H9 (cell line): ENCODE measurements around the gene TPRN. TPM values are rescaled to one million over a fixed set of nuclear protein-coding genes. Genes with fewer than 3 reads are reported as not detected.

ENCODE experiments used
- DNase-seq: peaks from one replicate; pipeline ENCODE4 v3.0.0-alpha.2; 2017
- H2AFZ ChIP-seq: one replicate; pipeline ENCODE4 v1.6.1; 2013; ENCODE audit warnings: mild to moderate bottlenecking, low read length, control low read depth, moderate library complexity
- H2AK5ac ChIP-seq: 2 replicates; pipeline ENCODE4 v1.6.1; 2013; ENCODE audit warnings: low read length, control low read depth, mixed read lengths; ENCODE audit not compliant: insufficient read length
- H2BK120ac ChIP-seq: one replicate; pipeline ENCODE4 v1.6.1; 2013; ENCODE audit warnings: low read depth, mild to moderate bottlenecking, low read length, control low read depth, inconsistent platforms; ENCODE audit not compliant: poor library complexity, severe bottlenecking
- H2BK12ac ChIP-seq: 2 replicates; pipeline ENCODE4 v1.6.1; 2013; ENCODE audit warnings: low read length, control low read depth, mixed read lengths, low read depth; ENCODE audit not compliant: insufficient read length
- H2BK15ac ChIP-seq: 2 replicates; pipeline ENCODE4 v1.6.1; 2013; ENCODE audit warnings: low read depth, low read length, control low read depth
- H2BK20ac ChIP-seq: one replicate; pipeline ENCODE4 v1.6.1; 2013; ENCODE audit warnings: low read depth, mild to moderate bottlenecking, low read length, control low read depth, inconsistent platforms; ENCODE audit not compliant: poor library complexity, severe bottlenecking
- H2BK5ac ChIP-seq: 2 replicates; pipeline ENCODE4 v1.6.1; 2013; ENCODE audit warnings: low read length, control low read depth, mixed read lengths; ENCODE audit not compliant: insufficient read length
- H3K14ac ChIP-seq: 2 replicates; pipeline ENCODE4 v1.6.1; 2013; ENCODE audit warnings: low read length, control low read depth; ENCODE audit not compliant: insufficient read depth
- H3K18ac ChIP-seq: 2 replicates; pipeline ENCODE4 v1.6.1; 2013; ENCODE audit warnings: low read depth, mild to moderate bottlenecking, mixed read lengths, low read length, control low read depth; ENCODE audit not compliant: insufficient read length
- H3K23ac ChIP-seq: 2 replicates; pipeline ENCODE4 v1.6.1; 2013; ENCODE audit warnings: low read length, control low read depth, mixed read lengths, low read depth; ENCODE audit not compliant: insufficient read length
- H3K23me2 ChIP-seq: 2 replicates; pipeline ENCODE4 v1.6.1; 2013; ENCODE audit warnings: low read depth, mild to moderate bottlenecking, mixed read lengths, low read length, control low read depth; ENCODE audit not compliant: insufficient read length, poor library complexity, severe bottlenecking
- H3K27ac ChIP-seq: 2 replicates; pipeline ENCODE4 v1.5.1; 2013; ENCODE audit warnings: low read length, control low read depth, mixed read lengths, low read depth; ENCODE audit not compliant: insufficient read length
- H3K27me3 ChIP-seq: 2 replicates; pipeline ENCODE4 v1.6.1; 2013; ENCODE audit warnings: low read length, control low read depth, inconsistent platforms; ENCODE audit not compliant: insufficient read depth
- H3K4ac ChIP-seq: 2 replicates; pipeline ENCODE4 v1.6.1; 2013; ENCODE audit warnings: low read depth, mild to moderate bottlenecking, control low read depth, inconsistent platforms, low read length, moderate library complexity
- H3K4me1 ChIP-seq: 2 replicates; pipeline ENCODE4 v1.6.1; 2013; ENCODE audit warnings: low read length, control low read depth, inconsistent platforms; ENCODE audit not compliant: insufficient read depth
- H3K4me2 ChIP-seq: 2 replicates; pipeline ENCODE4 v1.6.1; 2013; ENCODE audit warnings: low read length, control low read depth, mixed read lengths; ENCODE audit not compliant: insufficient read length, insufficient read depth
- H3K56ac ChIP-seq: 2 replicates; pipeline ENCODE4 v1.6.1; 2013; ENCODE audit warnings: low read depth, mild to moderate bottlenecking, mixed read lengths, low read length, control low read depth; ENCODE audit not compliant: insufficient read length
- H3K79me1 ChIP-seq: 2 replicates; pipeline ENCODE4 v1.6.1; 2013; ENCODE audit warnings: low read depth, mild to moderate bottlenecking, moderate library complexity, low read length, control low read depth, inconsistent platforms; ENCODE audit not compliant: insufficient read depth, poor library complexity, severe bottlenecking
- H3K79me2 ChIP-seq: 2 replicates; pipeline ENCODE4 v1.6.1; 2013; ENCODE audit warnings: low read length, control low read depth, inconsistent platforms; ENCODE audit not compliant: insufficient read depth
- H3K9ac ChIP-seq: 2 replicates; pipeline ENCODE4 v1.6.1; 2013; ENCODE audit warnings: low read length, control low read depth, mixed read lengths; ENCODE audit not compliant: insufficient read length; ENCODE audit errors: extremely low read depth
- H3K9me3 ChIP-seq: one replicate; pipeline ENCODE4 v1.6.1; 2013; ENCODE audit warnings: low read depth, low read length, inconsistent platforms; ENCODE audit not compliant: control insufficient read depth
- H3T11ph ChIP-seq: one replicate; pipeline ENCODE4 v1.6.1; 2013; ENCODE audit warnings: mild to moderate bottlenecking, low read length, control low read depth, inconsistent platforms
- H4K20me1 ChIP-seq: one replicate; pipeline ENCODE4 v1.6.1; 2013; ENCODE audit not compliant: control insufficient read depth, insufficient read length, insufficient read depth
- H4K5ac ChIP-seq: 2 replicates; pipeline ENCODE4 v1.6.1; 2013; ENCODE audit warnings: low read depth, mild to moderate bottlenecking, mixed read lengths, low read length, control low read depth; ENCODE audit not compliant: insufficient read length
- H4K8ac ChIP-seq: replicated peaks from 2 replicates; pipeline ENCODE4 v1.6.1; 2013; ENCODE audit warnings: low read length, control low read depth, mixed read lengths, low read depth; ENCODE audit not compliant: insufficient read length
- H4K91ac ChIP-seq: 2 replicates; pipeline ENCODE4 v1.6.1; 2013; ENCODE audit warnings: low read depth, mild to moderate bottlenecking, moderate library complexity, mixed read lengths, low read length, control low read depth; ENCODE audit not compliant: insufficient read length
- H3K27ac Mint-ChIP-seq, 3 experiments: 2 replicates in 2 of 3; 3 replicates in 1 of 3; pipeline ENCODE4 v1.8.0; 2020 to 2021; ENCODE audit warnings: mixed read lengths in 3 of 3, mild to moderate bottlenecking in 1 of 3, moderate library complexity in 1 of 3
- H3K27me3 Mint-ChIP-seq: 2 replicates; pipeline ENCODE4 v1.8.0; 2021; ENCODE audit warnings: low read depth, mild to moderate bottlenecking, moderate library complexity, mixed read lengths
- H3K36me3 Mint-ChIP-seq, 3 experiments: 2 replicates in 2 of 3; 3 replicates in 1 of 3; pipeline ENCODE4 v1.8.0; 2020 to 2021; ENCODE audit warnings: low read depth in 3 of 3, mixed read lengths in 3 of 3; ENCODE audit not compliant: insufficient read depth in 1 of 3
- H3K4me1 Mint-ChIP-seq, 2 experiments: 2 replicates each; pipeline ENCODE4 v1.8.0; 2020; ENCODE audit warnings: mixed read lengths in 2 of 2
- H3K4me3 Mint-ChIP-seq, 2 experiments: 2 replicates in 1 of 2; 3 replicates in 1 of 2; pipeline ENCODE4 v1.8.0; 2020 to 2021; ENCODE audit warnings: mild to moderate bottlenecking in 2 of 2, mixed read lengths in 2 of 2, moderate library complexity in 1 of 2
- H3K9me3 Mint-ChIP-seq, 2 experiments: 2 replicates in 1 of 2; 3 replicates in 1 of 2; pipeline ENCODE4 v1.8.0; 2020; ENCODE audit warnings: mild to moderate bottlenecking in 2 of 2, mixed read lengths in 2 of 2, moderate library complexity in 1 of 2
- CTCF ChIP-seq: fragments of 200-600 bp; sonication (generic); conservative IDR thresholded peaks from 3 replicates; pipeline ENCODE4 v1.8.0; 2021; ENCODE audit warnings: antibody characterized with exemption, mild to moderate bottlenecking
- WGBS: extraction: QIAGEN DNeasy Blood & Tissue Kit; methylation state at CpG from one replicate; pipeline ENCODE4 v1.1.7; 2013; ENCODE audit warnings: missing lambda C conversion rate, low lambda C conversion rate, mixed read lengths; ENCODE audit not compliant: insufficient read length; ENCODE audit errors: extremely low coverage; 5-methylcytosine and 5-hydroxymethylcytosine counted together
- total RNA-seq: library from RNA; stranded (reverse); gene quantifications from 2 replicates; pipeline ENCODE4 v1.2.1, GENCODE V29; 2021

Gene TPRN
- total RNA-seq, 1 experiment from 2014 or later, result 30.7 TPM

GRCh38 chr9:137169896-137170358 lies 30.6 kb downstream of the TPRN start, which contains the start of gene LRRC26:
LRRC26 (minus strand) TSS chr9:137170051; CDS start chr9:137169943, 108 bp downstream.
- no peak for TF ChIP-seq CTCF
- DNase-seq, result no peak
- peaks cover 86% of the 10 kb centered on the region for H3K27me3 Mint-ChIP-seq
- no peak within 1 kb of the TSS for H4K8ac ChIP-seq
- H3K4me2 ChIP-seq, result peak within 1 kb of the TSS; percentile 68
- no peak within 1 kb of the TSS for H3T11ph ChIP-seq
- no CpG with 5 or more reads among the region's 41 CpGs for WGBS
- H3K9me3 Mint-ChIP-seq, result no peaks in the 10 kb centered on the region
- no peak within 1 kb of the TSS for H2BK12ac ChIP-seq
- no peak within 1 kb of the TSS for H4K5ac ChIP-seq
- no peaks in the 10 kb centered on the region for H3K4me1 ChIP-seq
- H3K27me3 ChIP-seq, result peaks cover 35% of the 10 kb centered on the region; the same call in 1 of the 2 replicates
- H3K14ac ChIP-seq, result no peak within 1 kb of the TSS
- peaks cover 4% of the 10 kb centered on the region for H3K23me2 ChIP-seq
- no peak within 1 kb of the TSS for H2AK5ac ChIP-seq
- no peaks in the 10 kb centered on the region for H3K36me3 Mint-ChIP-seq
- H3K4me3 Mint-ChIP-seq, result peak within 1 kb of the TSS; percentile 61 to 80
- H3K23ac ChIP-seq, result no peak within 1 kb of the TSS
- no peak within 1 kb of the TSS; the same call in 1 of the 2 replicates for H2BK15ac ChIP-seq
- no peak within 1 kb of the TSS for H3K56ac ChIP-seq
- H3K79me2 ChIP-seq, result no peaks in the 10 kb centered on the region
- H3K18ac ChIP-seq, result no peak within 1 kb of the TSS
- peaks cover 3 to 6% of the 10 kb centered on the region in 2 experiments for H3K4me1 Mint-ChIP-seq
- no peaks in the 10 kb centered on the region for H3K79me1 ChIP-seq
- H3K4ac ChIP-seq, result no peak within 1 kb of the TSS
- H3K27ac Mint-ChIP-seq, result no peak within 1 kb of the TSS; a peak in 1 of 7 replicates
- no peak within 1 kb of the TSS for H3K9ac ChIP-seq
- H2BK20ac ChIP-seq, result no peak within 1 kb of the TSS
- H4K91ac ChIP-seq, result no peak within 1 kb of the TSS
- H3K9me3 ChIP-seq, result no peaks in the 10 kb centered on the region
- H2BK5ac ChIP-seq, result no peak within 1 kb of the TSS
- H3K27ac ChIP-seq, result no peak within 1 kb of the TSS
- no peak within 1 kb of the TSS for H2BK120ac ChIP-seq
- H2AFZ ChIP-seq, result no peak within 1 kb of the TSS
- no peaks in the 10 kb centered on the region for H4K20me1 ChIP-seq
